Measurements from ENCODE around the gene USP17L12.
"Not testable (repeated sequence)": the region's sequence is repeated elsewhere in the genome, so short reads cannot be mapped to it uniquely, and the experiment has no call there.

The USP17L12 gene

GRCh38 chr4:9219852-9220251, at the start of gene USP17L12:
Gene USP17L12 (plus strand): TSS chr4:9220152. CDS start chr4:9220152, 0 bp downstream.
- not testable (repeated sequence) for DNase-seq

DNA sequence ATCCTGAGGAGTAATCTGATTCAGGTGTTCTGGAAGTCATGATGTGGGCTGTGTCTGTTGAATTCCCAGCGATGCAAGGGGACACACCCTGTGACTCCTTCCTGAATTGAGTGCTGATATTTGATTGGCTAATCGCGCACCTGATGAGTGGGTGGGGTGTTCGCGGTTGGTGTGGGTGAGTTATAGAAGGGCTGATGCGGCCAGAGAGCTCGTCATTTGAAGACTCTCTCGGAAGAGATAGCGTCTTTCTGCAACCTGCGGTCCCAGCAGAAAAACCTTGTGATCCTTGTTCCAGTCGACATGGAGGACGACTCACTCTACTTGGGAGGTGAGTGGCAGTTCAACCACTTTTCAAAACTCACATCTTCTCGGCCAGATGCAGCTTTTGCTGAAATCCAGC, 9.6 kb upstream of the USP17L12 start, which contains the start of gene USP17L10:
USP17L10 (plus strand) TSS at position 301 of the 400 bp plus-strand sequence; CDS start at position 301, 0 bp downstream.
- not testable (repeated sequence) for DNase-seq

- DNase-seq: not testable (repeated sequence)
Observed at GRCh38 chr4:9214701-9215100, 5.3 kb upstream of the USP17L12 start.

GRCh38 chr4:9215105-9215504, 4.8 kb upstream of the USP17L12 start, which contains the start of gene USP17L11:
Gene USP17L11 (plus strand): TSS chr4:9215405. CDS start chr4:9215405, 0 bp downstream.
- not testable (repeated sequence) for DNase-seq

DNA sequence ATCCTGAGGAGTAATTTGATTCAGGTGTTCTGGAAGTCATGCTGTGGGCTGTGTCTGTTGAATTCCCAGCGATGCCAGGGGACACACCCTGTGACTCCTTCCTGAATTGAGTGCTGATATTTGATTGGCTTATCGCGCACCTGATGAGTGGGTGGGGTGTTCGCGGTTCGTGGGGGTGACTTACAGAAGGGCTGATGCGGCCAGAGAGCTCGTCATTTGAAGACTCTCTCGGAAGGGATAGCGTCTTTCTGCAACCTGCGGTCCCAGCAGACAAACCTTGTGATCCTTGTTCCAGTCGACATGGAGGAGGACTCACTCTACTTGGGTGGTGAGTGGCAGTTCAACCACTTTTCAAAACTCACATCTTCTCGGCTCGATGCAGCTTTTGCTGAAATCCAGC, 4.6 kb downstream of the USP17L12 start, which contains the start of gene USP17L13:
USP17L13 (plus strand) TSS at position 301 of the 400 bp plus-strand sequence; CDS start at position 301, 0 bp downstream.
- DNase-seq: not testable (repeated sequence)

DNA sequence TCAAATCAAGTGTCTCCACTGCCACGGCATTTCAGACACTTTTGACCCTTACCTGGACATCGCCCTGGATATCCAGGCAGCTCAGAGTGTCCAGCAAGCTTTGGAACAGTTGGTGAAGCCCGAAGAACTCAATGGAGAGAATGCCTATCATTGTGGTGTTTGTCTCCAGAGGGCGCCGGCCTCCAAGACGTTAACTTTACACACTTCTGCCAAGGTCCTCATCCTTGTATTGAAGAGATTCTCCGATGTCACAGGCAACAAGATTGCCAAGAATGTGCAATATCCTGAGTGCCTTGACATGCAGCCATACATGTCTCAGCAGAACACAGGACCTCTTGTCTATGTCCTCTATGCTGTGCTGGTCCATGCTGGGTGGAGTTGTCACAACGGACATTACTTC, 10.3 kb downstream of the USP17L12 start:
- not testable (repeated sequence) for DNase-seq

DNA sequence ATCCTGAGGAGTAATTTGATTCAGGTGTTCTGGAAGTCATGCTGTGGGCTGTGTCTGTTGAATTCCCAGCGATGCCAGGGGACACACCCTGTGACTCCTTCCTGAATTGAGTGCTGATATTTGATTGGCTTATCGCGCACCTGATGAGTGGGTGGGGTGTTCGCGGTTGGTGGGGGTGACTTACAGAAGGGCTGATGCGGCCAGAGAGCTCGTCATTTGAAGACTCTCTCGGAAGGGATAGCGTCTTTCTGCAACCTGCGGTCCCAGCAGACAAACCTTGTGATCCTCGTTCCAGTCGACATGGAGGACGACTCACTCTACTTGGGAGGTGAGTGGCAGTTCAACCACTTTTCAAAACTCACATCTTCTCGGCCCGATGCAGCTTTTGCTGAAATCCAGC, 14.1 kb downstream of the USP17L12 start, which contains the start of gene USP17L15:
USP17L15 (plus strand) TSS at position 301 of the 400 bp plus-strand sequence; CDS start at position 301, 0 bp downstream.
- not testable (repeated sequence) for DNase-seq

GRCh38 chr4:9238461-9238860, 18.5 kb downstream of the USP17L12 start:
- DNase-seq: not testable (repeated sequence)

DNA sequence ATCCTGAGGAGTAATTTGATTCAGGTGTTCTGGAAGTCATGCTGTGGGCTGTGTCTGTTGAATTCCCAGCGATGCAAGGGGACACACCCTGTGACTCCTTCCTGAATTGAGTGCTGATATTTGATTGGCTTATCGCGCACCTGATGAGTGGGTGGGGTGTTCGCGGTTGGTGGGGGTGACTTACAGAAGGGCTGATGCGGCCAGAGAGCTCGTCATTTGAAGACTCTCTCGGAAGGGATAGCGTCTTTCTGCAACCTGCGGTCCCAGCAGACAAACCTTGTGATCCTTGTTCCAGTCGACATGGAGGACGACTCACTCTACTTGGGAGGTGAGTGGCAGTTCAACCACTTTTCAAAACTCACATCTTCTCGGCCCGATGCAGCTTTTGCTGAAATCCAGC, 23.6 kb downstream of the USP17L12 start, which contains the start of gene USP17L17:
USP17L17 (plus strand) TSS at position 301 of the 400 bp plus-strand sequence; CDS start at position 301, 0 bp downstream.
- DNase-seq: not testable (repeated sequence)

- not testable (repeated sequence) for DNase-seq
Observed at GRCh38 chr4:9247953-9248680, 28.2 kb downstream of the USP17L12 start, which contains the start of gene USP17L18. Gene USP17L18 (plus strand): TSS chr4:9248630. CDS start chr4:9248630, 0 bp downstream.

GRCh38 chr4:9253078-9253477, 33.1 kb downstream of the USP17L12 start, which contains the start of gene USP17L19:
Gene USP17L19 (plus strand): TSS chr4:9253378. CDS start chr4:9253378, 0 bp downstream.
- not testable (repeated sequence) for DNase-seq

DNA sequence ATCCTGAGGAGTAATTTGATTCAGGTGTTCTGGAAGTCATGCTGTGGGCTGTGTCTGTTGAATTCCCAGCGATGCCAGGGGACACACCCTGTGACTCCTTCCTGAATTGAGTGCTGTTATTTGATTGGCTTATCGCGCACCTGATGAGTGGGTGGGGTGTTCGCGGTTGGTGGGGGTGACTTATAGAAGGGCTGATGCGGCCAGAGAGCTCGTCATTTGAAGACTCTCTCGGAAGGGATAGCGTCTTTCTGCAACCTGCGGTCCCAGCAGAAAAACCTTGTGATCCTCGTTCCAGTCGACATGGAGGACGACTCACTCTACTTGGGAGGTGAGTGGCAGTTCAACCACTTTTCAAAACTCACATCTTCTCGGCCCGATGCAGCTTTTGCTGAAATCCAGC, 37.9 kb downstream of the USP17L12 start, which contains the start of gene USP17L20:
USP17L20 (plus strand) TSS at position 301 of the 400 bp plus-strand sequence; CDS start at position 301, 0 bp downstream.
- not testable (repeated sequence) for DNase-seq

GRCh38 chr4:9262572-9262971, 42.6 kb downstream of the USP17L12 start, which contains the start of gene USP17L21:
Gene USP17L21 (plus strand): TSS chr4:9262872. CDS start chr4:9262872, 0 bp downstream.
- not testable (repeated sequence) for DNase-seq

DNA sequence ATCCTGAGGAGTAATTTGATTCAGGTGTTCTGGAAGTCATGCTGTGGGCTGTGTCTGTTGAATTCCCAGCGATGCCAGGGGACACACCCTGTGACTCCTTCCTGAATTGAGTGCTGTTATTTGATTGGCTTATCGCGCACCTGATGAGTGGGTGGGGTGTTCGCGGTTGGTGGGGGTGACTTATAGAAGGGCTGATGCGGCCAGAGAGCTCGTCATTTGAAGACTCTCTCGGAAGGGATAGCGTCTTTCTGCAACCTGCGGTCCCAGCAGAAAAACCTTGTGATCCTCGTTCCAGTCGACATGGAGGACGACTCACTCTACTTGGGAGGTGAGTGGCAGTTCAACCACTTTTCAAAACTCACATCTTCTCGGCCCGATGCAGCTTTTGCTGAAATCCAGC, 47.4 kb downstream of the USP17L12 start, which contains the start of gene USP17L22:
USP17L22 (plus strand) TSS at position 301 of the 400 bp plus-strand sequence; CDS start at position 301, 0 bp downstream.
- DNase-seq: not testable (repeated sequence)
